CD4-positive, alpha-beta memory T cell (primary cell): ENCODE measurements around the gene SEMA3G. TPM values are rescaled to one million over a fixed set of nuclear protein-coding genes. Genes with fewer than 3 reads are reported as not detected.

Source experiments
- CTCF ChIA-PET: fragments of 350-600 bp; sonication (Branson Sonifier 250); formaldehyde crosslinking; loops from one replicate; lab custom pipeline; 2021; ENCODE audit warnings: inconsistent platforms; ENCODE audit not compliant: partially characterized antibody; lab: Charles Lee
- POLR2A ChIA-PET: fragments of 350-600 bp; sonication (Branson Sonifier 250); formaldehyde crosslinking; loops from one replicate; lab custom pipeline; 2021; ENCODE audit not compliant: partially characterized antibody; lab: Charles Lee
- DNase-seq, 5 donors: peaks; one replicate each; pipeline versions ENCODE4 v3.0.0 to v3.0.0-alpha.2; 2020 to 2022; ENCODE audit warnings: mixed read lengths in 1 of 5
- H3K27ac ChIP-seq: one replicate; pipeline ENCODE4 v1.7.0; 2013; ENCODE audit warnings: low read depth, low read length
- H3K27me3 ChIP-seq: 2 replicates; pipeline ENCODE4 v1.7.0; 2013; ENCODE audit warnings: mild to moderate bottlenecking, low read length, moderate library complexity; ENCODE audit not compliant: insufficient read depth
- H3K36me3 ChIP-seq: 2 replicates; pipeline ENCODE4 v1.7.0; 2013; ENCODE audit warnings: mild to moderate bottlenecking, low read length, moderate library complexity; ENCODE audit not compliant: insufficient read depth
- H3K4me1 ChIP-seq: 2 replicates; pipeline ENCODE4 v1.7.0; 2013; ENCODE audit warnings: mild to moderate bottlenecking, low read length, moderate library complexity; ENCODE audit not compliant: insufficient read depth
- H3K4me3 ChIP-seq, 2 donors: one replicate each; pipeline ENCODE4 v1.7.0; 2013; ENCODE audit warnings: low read length in 2 of 2, mild to moderate bottlenecking in 1 of 2
- H3K9me3 ChIP-seq, 2 donors: one replicate each; pipeline ENCODE4 v1.7.0; 2013; ENCODE audit warnings: low read length in 2 of 2, control low read depth in 1 of 2; ENCODE audit not compliant: control insufficient read depth in 1 of 2
- H3K27ac Mint-ChIP-seq, 7 donors: one replicate each; pipeline ENCODE4 v1.8.0; 2020 to 2021; ENCODE audit warnings: mixed read lengths in 7 of 7, mild to moderate bottlenecking in 6 of 7, inconsistent platforms in 3 of 7, moderate library complexity in 3 of 7
- H3K27me3 Mint-ChIP-seq, 2 donors: one replicate each; pipeline ENCODE4 v1.8.0; 2020 to 2021; ENCODE audit warnings: mixed read lengths in 2 of 2
- H3K36me3 Mint-ChIP-seq, 2 donors: one replicate each; pipeline ENCODE4 v1.8.0; 2020 to 2021; ENCODE audit warnings: mixed read lengths in 2 of 2, inconsistent platforms in 1 of 2, mild to moderate bottlenecking in 1 of 2
- H3K4me1 Mint-ChIP-seq, 4 donors: one replicate each; pipeline ENCODE4 v1.8.0; 2020 to 2021; ENCODE audit warnings: mixed read lengths in 4 of 4, mild to moderate bottlenecking in 1 of 4
- H3K4me3 Mint-ChIP-seq, 8 donors: one replicate each; pipeline ENCODE4 v1.8.0; 2020 to 2021; ENCODE audit warnings: mixed read lengths in 8 of 8, mild to moderate bottlenecking in 7 of 8, moderate library complexity in 6 of 8, inconsistent platforms in 3 of 8
- H3K9me3 Mint-ChIP-seq, 8 donors: one replicate each; pipeline ENCODE4 v1.8.0; 2020 to 2021; ENCODE audit warnings: mixed read lengths in 8 of 8, mild to moderate bottlenecking in 5 of 8, inconsistent platforms in 3 of 8, moderate library complexity in 1 of 8
- intact Hi-C: fragments of 100-400 bp; cut with micrococcal nuclease; formaldehyde crosslinking; loops from one replicate; pipeline ENCODE4 v1.15.1; 2023
- polyA plus RNA-seq, 2 donors: library from polyadenylated mRNA; unstranded; fragments of 300-500 nt; fragmentation: Illumina TruSeq; gene quantifications; one replicate each; pipeline ENCODE4 v1.2.3, GENCODE V29; 2021
- total RNA-seq, 2 experiments: library from RNA; stranded (reverse); gene quantifications; one replicate each; pipeline ENCODE4 v1.2.3, GENCODE V29; 2021

Gene SEMA3G
- total and polyA plus RNA-seq, 4 experiments from 2014 or later: 0.17 to 0.29 (median 0.22) TPM; not detected in 1

DNA sequence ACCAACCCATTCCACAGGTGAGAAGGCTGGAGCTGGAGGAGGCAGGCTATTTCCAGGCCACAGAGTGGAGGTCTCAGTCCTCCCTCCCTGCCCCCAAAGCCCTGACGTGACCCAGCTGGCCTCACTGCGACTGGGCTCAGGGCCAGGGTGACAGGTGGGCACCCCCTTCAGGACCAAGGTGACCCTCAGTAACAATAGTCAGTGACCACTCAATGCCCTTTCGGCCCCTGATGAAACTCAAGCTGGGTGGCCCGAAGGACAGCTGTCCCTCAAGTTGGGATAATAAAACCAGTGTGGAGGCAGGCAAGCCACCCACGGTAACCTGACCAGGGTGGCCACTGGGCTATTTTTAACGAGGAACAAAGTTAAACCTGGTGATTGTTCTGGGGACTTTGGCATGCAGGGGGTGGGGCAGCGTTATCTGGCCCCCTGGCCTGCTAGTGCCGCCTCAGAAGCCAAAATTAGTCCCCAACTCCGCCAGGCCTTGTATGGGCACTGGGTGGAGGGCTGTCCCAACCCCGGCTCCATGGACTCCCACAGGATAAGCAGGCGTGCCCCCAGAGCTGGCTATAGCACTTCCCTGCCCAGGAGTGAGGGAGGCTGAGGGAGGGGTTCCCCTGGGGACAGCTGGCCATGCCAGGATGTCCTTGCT, 7.8 kb upstream of the SEMA3G start:
- no peaks in the 10 kb centered on the region for H3K27me3 Mint-ChIP-seq
- H3K27me3 ChIP-seq: no peaks in the 10 kb centered on the region
- peaks cover 21 to 43% (median 34%) of the 10 kb centered on the region in 4 donors for H3K4me1 Mint-ChIP-seq
- H3K36me3 ChIP-seq: no peaks in the 10 kb centered on the region
- no peak overlapping the region for H3K4me3 ChIP-seq
- H3K36me3 Mint-ChIP-seq: peaks cover 0 to 19% of the 10 kb centered on the region in 2 donors
- H3K27ac ChIP-seq: no peak overlapping the region
- POLR2A ChIA-PET: interaction anchor here (1.8 kb wide), 1 partner anchor 40 kb away, joined by 6 read pairs; no protein-coding TSS in a partner anchor
- DNase-seq: no peak
- CTCF ChIA-PET: interaction anchor here (1.4 to 3.8 kb wide), 2 partner anchors 41 to 114 kb away, joined by 3 to 14 read pairs; no protein-coding TSS in a partner anchor
- H3K4me1 ChIP-seq: peaks cover 33% of the 10 kb centered on the region
- intact Hi-C loops: loop anchor here (10.0 kb wide), 1 partner anchor 232 kb away; the partner anchor contains the start of genes GNL3 and PBRM1
- no peaks in the 10 kb centered on the region for H3K9me3 Mint-ChIP-seq
- peak overlapping the region in 2 of 7 donors; percentile 24 to 46 for H3K27ac Mint-ChIP-seq
- H3K4me3 Mint-ChIP-seq: no peak overlapping the region
- no peaks in the 10 kb centered on the region for H3K9me3 ChIP-seq

DNA sequence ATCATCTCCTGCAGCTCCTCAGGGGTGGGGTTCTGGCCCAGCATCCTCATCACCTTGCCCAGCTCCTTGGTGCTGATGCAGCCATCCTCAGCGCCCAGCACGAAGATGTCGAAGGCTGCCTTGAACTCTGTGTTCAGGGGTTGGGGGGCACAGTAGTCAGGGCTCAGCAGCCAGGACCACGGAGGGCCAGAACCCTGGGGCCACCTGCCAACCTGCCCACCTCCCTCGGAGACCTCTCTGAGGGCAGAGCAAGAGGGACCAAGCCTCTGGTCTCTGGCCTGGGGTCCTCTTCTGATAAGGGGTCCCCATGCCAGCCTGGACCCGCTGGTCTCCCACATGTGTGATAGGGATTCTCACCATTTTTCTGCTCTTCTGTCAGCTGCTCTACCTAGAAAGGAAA, 7.2 kb upstream of the SEMA3G start:
- Mint-ChIP-seq H3K9me3 (no peaks in the 10 kb centered on the region), H3K36me3 (peaks cover 0 to 13% of the 10 kb centered on the region in 2 donors), H3K27ac (no peak overlapping the region), H3K4me3 (no peak overlapping the region), H3K4me1 (peaks cover 19 to 39% (median 31%) of the 10 kb centered on the region in 4 donors), H3K27me3 (no peaks in the 10 kb centered on the region)
- H3K4me1 ChIP-seq: peaks cover 30% of the 10 kb centered on the region
- intact Hi-C loops: loop anchor here (10.0 kb wide), 1 partner anchor 233 kb away; the partner anchor contains the start of genes GNL3 and PBRM1
- H3K27ac ChIP-seq: no peak overlapping the region
- no peaks in the 10 kb centered on the region for H3K9me3 ChIP-seq
- no peak for DNase-seq
- ChIA-PET CTCF (interaction anchor here (1.4 to 3.8 kb wide), 2 partner anchors 40 to 113 kb away, joined by 3 to 14 read pairs; no protein-coding TSS in a partner anchor), POLR2A (interaction anchor here (0.5 to 1.8 kb wide), 2 partner anchors 40 to 44 kb away, joined by 3 to 6 read pairs; no protein-coding TSS in a partner anchor)
- no peak overlapping the region for H3K4me3 ChIP-seq
- H3K27me3 ChIP-seq: no peaks in the 10 kb centered on the region
- no peaks in the 10 kb centered on the region for H3K36me3 ChIP-seq

DNA sequence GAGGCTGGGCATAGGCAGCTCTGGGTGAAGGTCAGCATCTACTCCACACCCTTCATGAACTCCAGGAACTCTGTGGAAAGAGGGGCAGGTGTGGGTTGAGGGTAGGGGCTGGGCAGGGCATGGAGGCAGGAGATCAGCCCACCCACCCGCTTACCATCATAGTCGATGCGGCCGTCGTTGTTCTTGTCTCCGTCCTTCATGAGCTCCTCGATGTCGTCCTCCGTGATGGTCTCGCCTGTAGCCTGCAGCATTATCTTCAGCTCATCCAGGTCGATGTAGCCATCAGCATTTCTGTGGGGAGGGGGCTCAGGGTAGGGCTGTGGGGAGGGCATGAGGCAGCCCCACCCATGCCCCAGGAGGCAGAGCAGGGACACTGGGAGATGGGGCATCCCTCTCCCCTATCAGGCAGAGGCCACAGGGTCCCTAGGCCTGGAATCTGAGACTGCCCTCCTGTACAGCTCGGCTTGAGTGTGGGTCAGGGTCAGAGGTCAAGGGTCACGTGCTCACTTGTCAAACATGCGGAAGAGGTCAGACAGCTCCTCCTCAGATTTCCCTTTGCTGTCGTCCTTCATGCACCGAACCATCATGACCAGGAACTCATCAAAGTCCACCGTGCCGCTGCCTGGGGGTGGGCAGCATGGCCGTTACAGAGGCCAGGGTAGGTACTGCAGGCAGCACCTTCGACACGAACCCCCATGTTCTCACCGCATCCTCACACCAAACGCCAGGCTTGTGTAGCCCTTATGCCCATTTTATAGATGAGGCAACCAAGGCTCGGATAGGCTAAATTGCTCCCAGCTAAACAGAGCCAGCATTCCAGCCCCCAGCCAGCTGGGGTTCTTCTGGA, 6.6 kb upstream of the SEMA3G start:
- Histone ChIP-seq H3K36me3 (no peaks in the 10 kb centered on the region), H3K27ac (no peak overlapping the region), H3K9me3 (no peaks in the 10 kb centered on the region), H3K4me1 (peaks cover 28% of the 10 kb centered on the region), H3K4me3 (no peak overlapping the region), H3K27me3 (no peaks in the 10 kb centered on the region)
- H3K36me3 Mint-ChIP-seq: peaks cover 0 to 11% of the 10 kb centered on the region in 2 donors
- no peak overlapping the region for H3K27ac Mint-ChIP-seq
- no peaks in the 10 kb centered on the region for H3K27me3 Mint-ChIP-seq
- H3K4me3 Mint-ChIP-seq: no peak overlapping the region
- intact Hi-C loops: loop anchor here (10.0 kb wide), 1 partner anchor 233 kb away; the partner anchor contains the start of genes GNL3 and PBRM1
- DNase-seq: no peak
- ChIA-PET POLR2A (interaction anchor here (0.5 to 1.8 kb wide), 2 partner anchors 39 to 44 kb away, joined by 3 to 6 read pairs; no protein-coding TSS in a partner anchor), CTCF (interaction anchor here (0.7 to 6.7 kb wide), 4 partner anchors 24 to 224 kb away, joined by 3 to 82 read pairs (median 8); no protein-coding TSS in a partner anchor)
- no peaks in the 10 kb centered on the region for H3K9me3 Mint-ChIP-seq
- H3K4me1 Mint-ChIP-seq: peaks cover 17 to 36% (median 28%) of the 10 kb centered on the region in 4 donors

GRCh38 chr3:52450489-52451236, 5.8 kb upstream of the SEMA3G start:
- ChIA-PET CTCF (interaction anchor here (0.7 to 7.1 kb wide), 5 partner anchors 18 to 223 kb away, joined by 3 to 107 read pairs (median 51); no protein-coding TSS in a partner anchor), POLR2A (interaction anchor here (1.8 kb wide), 1 partner anchor 38 kb away, joined by 6 read pairs; no protein-coding TSS in a partner anchor)
- no peaks in the 10 kb centered on the region for H3K9me3 Mint-ChIP-seq
- peaks cover 0 to 7% of the 10 kb centered on the region in 2 donors for H3K36me3 Mint-ChIP-seq
- Histone ChIP-seq H3K4me3 (no peak overlapping the region), H3K36me3 (no peaks in the 10 kb centered on the region), H3K27me3 (no peaks in the 10 kb centered on the region), H3K4me1 (peaks cover 23% of the 10 kb centered on the region), H3K9me3 (no peaks in the 10 kb centered on the region), H3K27ac (no peak overlapping the region)
- peak overlapping the region in 1 of 8 donors; percentile 36 for H3K4me3 Mint-ChIP-seq
- intact Hi-C loops: loop anchor here (10.0 kb wide), 1 partner anchor 234 kb away; the partner anchor contains the start of genes GNL3 and PBRM1
- DNase-seq: no peak
- no peaks in the 10 kb centered on the region for H3K27me3 Mint-ChIP-seq
- peak overlapping the region in 3 of 7 donors; percentile 38 to 64 (median 46) for H3K27ac Mint-ChIP-seq
- H3K4me1 Mint-ChIP-seq: peaks cover 13 to 30% (median 23%) of the 10 kb centered on the region in 4 donors

DNA sequence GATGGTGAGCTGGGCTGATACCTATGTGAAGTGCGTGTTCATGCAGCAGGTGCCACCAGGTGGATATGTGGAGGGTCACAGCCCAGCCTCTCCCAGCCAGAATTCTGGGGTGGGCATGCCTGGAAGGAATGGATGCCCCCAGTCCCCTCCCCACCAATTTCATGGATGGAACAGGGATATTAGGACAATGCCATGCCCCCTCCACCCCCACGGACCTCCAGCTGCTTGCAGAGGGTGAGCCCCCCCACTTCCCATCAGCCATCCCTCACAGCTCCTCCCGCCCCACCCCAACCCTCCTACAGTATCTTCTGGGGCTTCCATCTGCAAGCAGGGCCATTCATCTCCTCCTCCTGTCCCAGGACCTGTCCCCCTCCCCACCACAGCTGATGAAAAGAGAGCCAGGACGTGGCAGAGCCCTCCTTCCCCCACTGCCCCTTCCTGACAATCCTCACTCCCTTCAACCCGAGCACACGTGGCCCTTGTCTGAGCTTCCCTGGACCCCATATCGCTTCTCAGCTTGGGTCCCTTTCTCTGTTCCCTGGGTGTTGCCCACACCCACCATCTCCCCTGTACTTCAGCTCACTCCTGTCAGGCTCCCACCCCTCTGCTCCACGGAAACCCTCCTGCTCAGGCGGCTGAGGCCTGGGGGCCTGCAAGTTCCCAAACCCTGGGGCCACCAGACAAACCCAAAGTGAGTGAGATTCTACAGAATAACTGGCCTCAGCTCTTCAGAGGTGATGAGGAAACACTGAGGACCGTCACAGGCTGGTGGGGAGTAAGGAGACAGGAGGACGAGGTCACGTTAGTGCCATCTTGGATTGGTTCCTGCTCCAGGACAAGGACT, 2.8 kb upstream of the SEMA3G start:
- H3K36me3 Mint-ChIP-seq: no peaks in the 10 kb centered on the region
- ChIA-PET CTCF (interaction anchor here (0.7 to 7.1 kb wide), 17 partner anchors 8 to 446 kb away, joined by 3 to 107 read pairs (median 4); partner anchors contain the start of genes POC1A and UQCC5), POLR2A (interaction anchor here (1.7 kb wide), 1 partner anchor 209 kb away, joined by 4 read pairs; the partner anchor contains the start of gene TWF2)
- no peaks in the 10 kb centered on the region for H3K9me3 Mint-ChIP-seq
- H3K27me3 Mint-ChIP-seq: no peaks in the 10 kb centered on the region
- Histone ChIP-seq H3K36me3 (no peaks in the 10 kb centered on the region), H3K27ac (no peak overlapping the region), H3K27me3 (no peaks in the 10 kb centered on the region), H3K4me1 (peaks cover 14% of the 10 kb centered on the region), H3K9me3 (no peaks in the 10 kb centered on the region), H3K4me3 (no peak overlapping the region)
- DNase-seq: no peak
- no peak overlapping the region for H3K4me3 Mint-ChIP-seq
- no peak overlapping the region for H3K27ac Mint-ChIP-seq
- H3K4me1 Mint-ChIP-seq: peaks cover 6 to 22% (median 12%) of the 10 kb centered on the region in 4 donors
- intact Hi-C loops: loop anchor here (1.0 to 5.0 kb wide), 6 partner anchors 19 to 446 kb away; no protein-coding TSS in a partner anchor
